Left colon (tissue), 2 donors: ENCODE measurements around the gene CDC5L. TPM values are rescaled to one million over a fixed set of nuclear protein-coding genes. Genes with fewer than 3 reads are reported as not detected.
A peak's percentile ranks its signal among the peaks of the same experiment; 100 is the strongest.
"Not testable (repeated sequence)": the region's sequence is repeated elsewhere in the genome, so short reads cannot be mapped to it uniquely, and the experiment has no call there.

Experiments used
- ATAC-seq: fragments of 200-7000 bp; cut with Tn5 transposase; one replicate; pipeline ENCODE4 v1.9.1; 2020; ENCODE audit warnings: mild to moderate bottlenecking, moderate library complexity
- DNase-seq, 2 donors: peaks; one replicate each; pipeline ENCODE4 v3.0.0-alpha.2; 2020
- intact Hi-C, 2 donors: fragments of 100-400 bp; cut with DNase I in 1 of 2; cut with micrococcal nuclease in 1 of 2; formaldehyde crosslinking; loops; one replicate each; pipeline versions ENCODE4 v1.11.2 to v1.14.0; 2022; cut with DNase I, micrococcal nuclease
- long read RNA-seq: library from polyadenylated mRNA; unstranded; transcript quantifications from one replicate; pipeline ENCODE4 v2.0.0, GENCODE V29; 2021
- total RNA-seq, 2 donors: library from RNA; stranded (reverse); fragmentation: NEBNext Ultra II Directional; extraction: Animal tissue kit (Norgen Biotek cat#: 25700); gene quantifications; one replicate each; pipeline ENCODE4 v1.2.1, GENCODE V29; 2021
- donor health status: DM: no; HTN: no; CAD: no.
- donor health status: DM: yes; HTN: yes; CAD: no.

CDC5L gene
- total RNA-seq = 10 to 100 TPM; 15.7 to 16.4 TPM
- long read RNA-seq, full-length matches to known transcripts = 25 of 46 reads
- long read RNA-seq, partial matches to known transcripts = 13 of 46 reads
- long read RNA-seq, other reads (novel, unspliced or antisense) = 8 of 46 reads

- ATAC-seq = peak; percentile 84
- intact Hi-C loops = no loop called here
Observed at GRCh38 chr6:44387346-44388134, at the start of gene CDC5L. Gene CDC5L, plus strand, starts transcription at chr6:44387706. Its CDS starts 118 bp downstream, at chr6:44387824.

GRCh38 chr6:44338228-44339122 lies 49.0 kb upstream of the CDC5L start:
- DNase-seq (peak in 1 of 2 donors; percentile 66), ATAC-seq (peak; percentile 92)
- intact Hi-C loops = loop anchor here in 1 of 2 donors (5.0 to 10.0 kb wide), 2 partner anchors 71 to 174 kb away; partner anchors contain the start of gene NFKBIE

More at GRCh38 chr6:44387346-44388134, at the start of gene CDC5L:
- peak; percentile 95 to 96 for DNase-seq

- intact Hi-C loops = loop anchor here in 1 of 2 donors (5.0 to 10.0 kb wide), 2 partner anchors 72 to 174 kb away; partner anchors contain the start of gene NFKBIE
- DNase-seq (no peak), ATAC-seq (no peak)
Observed at GRCh38 chr6:44339301-44339700, 48.2 kb upstream of the CDC5L start.

GRCh38 chr6:44339763-44340625 lies 47.5 kb upstream of the CDC5L start:
- DNase-seq (no peak), ATAC-seq (no peak)
- intact Hi-C loops = loop anchor here in 1 of 2 donors (5.0 to 10.0 kb wide), 2 partner anchors 73 to 175 kb away; partner anchors contain the start of gene NFKBIE

DNA sequence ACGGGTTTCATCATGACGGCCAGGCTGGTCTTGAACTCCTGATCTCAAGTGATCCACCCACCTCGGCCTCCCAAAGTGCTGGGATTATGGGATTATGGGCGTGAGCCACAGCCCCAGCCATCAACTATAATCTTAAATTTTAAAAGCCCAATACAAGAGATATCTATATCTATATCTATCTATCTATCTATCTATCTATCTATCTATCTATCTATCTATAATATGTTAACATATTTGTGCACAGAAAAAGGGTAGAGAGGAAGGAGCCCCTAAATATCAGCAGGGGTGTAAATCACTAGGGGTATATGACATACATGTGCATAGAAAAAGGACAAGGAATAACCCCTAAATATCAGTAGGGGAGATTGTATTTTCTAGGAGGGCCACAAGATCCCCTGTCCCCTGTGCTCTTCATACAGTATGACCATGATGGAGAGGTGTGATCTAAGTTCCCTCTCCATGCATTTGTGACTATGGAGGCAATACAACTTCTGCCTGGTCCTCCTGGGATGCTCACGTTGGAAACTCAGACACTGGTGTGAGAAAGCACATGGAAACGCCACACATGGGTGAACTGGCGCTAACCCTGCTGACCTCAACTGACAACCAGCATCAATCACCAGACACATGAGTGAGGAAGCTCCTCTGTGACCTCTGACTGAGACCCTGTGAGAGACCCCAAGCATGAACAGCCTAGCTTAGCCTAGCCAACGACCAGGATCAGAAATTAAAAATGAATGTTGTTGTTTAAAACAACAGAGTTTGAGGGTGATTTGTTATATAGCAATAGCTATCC lies 46.2 kb upstream of the CDC5L start:
- DNase-seq (no peak), ATAC-seq (no peak)
- intact Hi-C loops = no loop called here

DNA sequence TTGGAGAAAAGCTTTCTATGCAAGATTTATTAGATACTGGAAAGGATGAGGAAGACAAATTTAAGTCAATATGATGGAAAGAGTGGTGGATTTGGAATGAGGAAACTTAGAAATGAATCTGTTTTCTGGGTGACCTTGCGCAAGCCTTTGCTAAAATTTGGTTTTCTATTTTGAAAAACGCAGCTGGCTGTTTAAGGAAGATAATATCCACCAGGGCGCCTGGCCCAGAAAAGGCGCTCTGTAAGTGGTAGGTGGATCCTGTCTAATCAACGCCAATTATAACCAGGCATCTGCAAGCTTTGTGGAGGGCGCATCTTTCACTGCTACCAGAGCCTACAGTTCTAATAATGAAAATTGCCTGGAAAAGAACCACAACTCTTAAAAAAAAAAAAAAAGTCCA lies 45.5 kb upstream of the CDC5L start:
- ATAC-seq (no peak), DNase-seq (no peak)
- intact Hi-C loops = no loop called here

GRCh38 chr6:44342489-44342888 lies 45.0 kb upstream of the CDC5L start, which contains the start of gene SPATS1:
Gene SPATS1, plus strand, starts transcription at chr6:44342650. Its CDS starts 446 bp downstream, at chr6:44343096.
- DNase-seq = no peak
- no peak for ATAC-seq
- intact Hi-C loops = no loop called here

DNA sequence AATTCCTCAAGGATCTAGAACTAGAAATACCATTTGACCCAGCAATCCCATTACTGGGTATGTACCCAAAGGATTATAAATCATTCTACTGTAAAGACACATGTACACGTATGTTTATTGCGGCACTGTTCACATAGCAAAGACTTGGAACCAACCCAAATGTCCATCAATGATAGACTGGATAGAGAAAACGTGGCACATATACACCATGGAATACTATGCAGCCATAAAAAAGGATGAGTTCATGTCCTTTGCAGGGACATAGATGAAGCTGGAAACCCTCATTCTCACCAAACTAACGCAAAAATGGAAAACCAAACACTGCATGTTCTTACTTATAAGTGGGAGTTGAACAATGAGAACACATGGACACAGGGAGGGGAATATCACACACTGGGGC lies 40.7 kb upstream of the CDC5L start:
- intact Hi-C loops, ATAC-seq, DNase-seq: not testable (repeated sequence)

- intact Hi-C loops = no loop called here
- peak; percentile 33 for ATAC-seq
- no peak for DNase-seq
Observed at GRCh38 chr6:44349904-44350649, 37.4 kb upstream of the CDC5L start.

DNA sequence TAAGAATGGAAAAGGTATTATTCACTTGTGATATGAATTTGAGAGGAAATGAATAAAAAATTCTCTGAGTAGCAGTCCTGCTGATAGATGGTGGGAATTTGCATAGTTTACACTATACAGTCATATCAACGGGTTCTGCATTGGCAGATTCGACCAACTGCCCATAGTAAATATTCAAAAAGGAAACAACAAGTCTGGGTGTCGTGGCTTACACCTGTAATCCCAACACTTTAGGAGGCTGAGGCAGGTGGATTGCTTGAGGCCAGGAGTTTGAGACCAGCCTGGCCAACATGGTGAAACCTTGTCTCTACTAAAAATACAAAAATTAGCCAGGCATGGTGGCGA lies 36.9 kb upstream of the CDC5L start:
- intact Hi-C loops, DNase-seq, ATAC-seq: not testable (repeated sequence)

DNA sequence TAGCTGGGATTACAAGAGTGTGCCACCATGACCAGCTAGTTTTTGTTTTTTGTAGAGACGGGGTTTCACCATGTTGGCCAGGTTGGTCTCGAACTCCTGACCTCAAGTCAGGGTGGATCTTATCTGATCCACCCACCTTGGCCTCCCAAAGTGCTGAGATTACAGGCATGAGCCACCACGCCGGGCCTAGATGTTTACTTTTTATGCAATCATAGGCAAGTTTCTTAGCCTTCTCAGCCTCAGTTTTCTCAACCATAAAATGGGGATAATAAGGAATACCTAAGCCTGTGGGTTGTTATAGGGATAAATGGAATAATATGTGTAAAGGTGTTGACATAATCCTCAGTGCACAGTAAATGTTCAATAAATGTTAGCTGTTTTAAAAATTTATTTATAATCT lies 35.2 kb upstream of the CDC5L start:
- intact Hi-C loops = no loop called here
- ATAC-seq = no peak
- DNase-seq = no peak

DNA sequence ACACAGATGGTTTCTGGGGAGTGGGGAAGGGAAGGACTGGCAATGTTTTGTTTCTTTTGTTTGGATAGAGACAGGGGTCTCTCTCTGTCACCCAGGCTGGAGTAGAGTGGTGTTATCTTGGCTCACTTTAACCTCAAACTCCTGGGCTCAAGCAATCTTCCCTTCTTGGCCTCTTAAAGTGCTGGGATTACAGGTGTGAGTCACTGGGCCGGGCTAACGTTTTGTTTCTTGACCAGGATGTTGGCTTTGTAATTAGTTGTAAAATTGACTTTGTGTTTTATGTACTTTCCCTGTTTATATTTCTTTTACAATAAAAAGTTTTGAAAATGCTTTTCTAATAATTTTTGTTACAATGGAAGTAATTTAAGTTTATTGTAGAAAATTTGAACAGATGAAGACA lies 34.2 kb upstream of the CDC5L start:
- ATAC-seq = peak; percentile 87
- DNase-seq = peak in 1 of 2 donors; percentile 32
- intact Hi-C loops = no loop called here

DNA sequence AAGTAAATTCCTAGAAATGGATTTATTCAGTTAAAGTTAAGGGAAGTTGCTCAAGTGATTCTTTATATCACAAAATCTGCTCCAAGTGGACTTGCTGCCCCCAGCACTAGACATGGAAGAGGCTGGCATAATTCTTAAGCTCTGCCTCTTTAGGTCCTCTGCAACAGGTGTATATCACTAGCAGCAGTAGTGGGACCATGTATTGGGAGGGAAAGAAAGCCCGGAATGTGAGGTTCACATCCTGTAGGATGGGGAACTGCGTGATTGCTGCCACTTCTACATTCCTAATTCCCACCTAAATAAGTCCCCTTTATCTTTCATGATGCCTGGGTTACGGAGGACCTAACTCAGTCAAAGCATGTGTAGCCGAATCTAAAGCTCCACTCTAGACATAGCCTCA lies 31.9 kb upstream of the CDC5L start:
- DNase-seq (no peak), ATAC-seq (no peak)
- intact Hi-C loops = no loop called here

DNA sequence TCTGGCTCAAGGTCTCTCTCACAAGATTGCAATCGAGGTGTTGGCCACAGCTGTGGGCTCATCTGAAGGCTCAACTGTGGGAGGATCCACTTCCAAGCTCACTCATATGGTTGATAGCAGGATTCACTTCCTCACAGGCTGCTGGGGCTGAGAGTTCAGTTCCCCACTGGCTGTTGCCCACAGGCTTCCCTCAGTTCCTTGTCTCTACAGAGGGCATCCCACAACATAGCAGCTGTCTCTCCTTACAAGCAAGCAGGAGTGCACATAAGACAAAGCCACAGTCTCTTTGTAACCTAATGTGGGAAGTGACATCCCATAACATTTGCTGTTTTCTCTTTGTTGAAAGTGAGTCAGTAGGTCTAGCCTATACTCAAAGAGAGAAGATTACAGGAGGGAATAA lies 31.0 kb upstream of the CDC5L start:
- intact Hi-C loops = no loop called here
- no peak for ATAC-seq
- DNase-seq = no peak

- no peak for ATAC-seq
- intact Hi-C loops = no loop called here
Observed at GRCh38 chr6:44359973-44360372, 27.5 kb upstream of the CDC5L start.

GRCh38 chr6:44361947-44362346 lies 25.6 kb upstream of the CDC5L start:
- intact Hi-C loops = no loop called here
- no peak for ATAC-seq
- DNase-seq = no peak

More at GRCh38 chr6:44359973-44360372, 27.5 kb upstream of the CDC5L start:
- DNase-seq = no peak

GRCh38 chr6:44363377-44363926 lies 24.1 kb upstream of the CDC5L start:
- intact Hi-C loops = no loop called here
- ATAC-seq (no peak), DNase-seq (no peak)
